ENCODE data around the gene CHMP1A.

GRCh38 chr16:89672177-89672941 lies 14.9 kb upstream of the CHMP1A start:
- no peak for TF ChIP-seq CTCF (IDR thresholded peaks at IDR 0.05)
- TF ChIP-seq POLR2A (IDR thresholded peaks at IDR 0.05) = no peak

Data from body of pancreas (tissue), 4 donors.